K562 (cell line): ENCODE measurements around the gene ITGA1. TPM values are rescaled to one million over a fixed set of nuclear protein-coding genes. Genes with fewer than 3 reads are reported as not detected.

Experiments used
- ATAC-seq: fragments of 200-7000 bp; cut with Tn5 transposase; 3 replicates; pipeline ENCODE4 v1.9.1; 2020; ENCODE audit warnings: moderate library complexity
- BruUV-seq: library from RNA; stranded (reverse); fragments of 400-500 nt; replicated peaks from 2 replicates; lab custom pipeline; 2021; lab: Mats Ljungman, UMichigan
- CTCF ChIA-PET: fragments of 300-600 bp; formaldehyde crosslinking; extraction: SDS; loops from one replicate; lab custom pipeline; 2021; ENCODE audit warnings: low intra/inter-chr PET ratio; lab: Yijun Ruan, JAX
- POLR2A ChIA-PET: fragments of 300-600, 350-650 bp; sonication (Branson Sonifier 250); formaldehyde crosslinking; extraction: SDS; loops from one replicate; lab custom pipeline; 2021; ENCODE audit warnings: antibody characterized with exemption, inconsistent platforms; lab: Yijun Ruan, JAX
- DNase-seq, 4 experiments: peaks; one replicate each; pipeline versions ENCODE4 v3.0.0 to v3.0.0-alpha.2; 2011 to 2018; ENCODE audit warnings: low spot score in 3 of 4, mixed read lengths in 3 of 4; ENCODE audit errors: extremely low read depth in 1 of 4
- FAIRE-seq: peaks from 2 replicates; lab custom pipeline; 2011; peaks lifted over from hg19 to GRCh38; lab: Jason Lieb, UNC
- H2AFZ ChIP-seq: 2 replicates; pipeline ENCODE4 v1.6.0; 2011; ENCODE audit warnings: low read depth, low read length, control low read depth, inconsistent platforms
- H3K27ac ChIP-seq: fragments of 200-600 bp; 3 replicates; pipeline ENCODE4 v1.8.0; 2011; ENCODE audit warnings: low read depth, mild to moderate bottlenecking, control low read depth, inconsistent platforms, low read length, moderate library complexity, mixed read lengths; ENCODE audit errors: extremely low read depth
- H3K27me3 ChIP-seq, 2 experiments: fragments of 300-600 bp in 1 of 2; 2 replicates in 1 of 2; 3 replicates in 1 of 2; pipeline versions ENCODE4 v1.6.0 to v1.8.0; 2011; ENCODE audit warnings: inconsistent platforms in 2 of 2, low read length in 2 of 2, mild to moderate bottlenecking in 1 of 2, mixed read lengths in 1 of 2, moderate library complexity in 1 of 2; ENCODE audit not compliant: control insufficient read depth in 2 of 2, insufficient read depth in 2 of 2
- H3K36me3 ChIP-seq: fragments of 300-600 bp; 3 replicates; pipeline ENCODE4 v1.8.0; 2011; ENCODE audit warnings: mild to moderate bottlenecking, low read length, inconsistent platforms; ENCODE audit not compliant: control insufficient read depth, insufficient read depth
- H3K4me1 ChIP-seq, 2 experiments: fragments of 200-600 bp in 1 of 2; replicated peaks in 1 of 2; 2 replicates in 1 of 2; 3 replicates in 1 of 2; pipeline versions ENCODE4 v1.5.1 to v1.8.0; 2011; ENCODE audit warnings: inconsistent platforms in 2 of 2, low read length in 2 of 2, mild to moderate bottlenecking in 1 of 2, mixed read lengths in 1 of 2, moderate library complexity in 1 of 2; ENCODE audit not compliant: control insufficient read depth in 2 of 2, insufficient read depth in 2 of 2
- H3K4me2 ChIP-seq: 2 replicates; pipeline ENCODE4 v1.6.1; 2011; ENCODE audit warnings: low read length, control low read depth, inconsistent platforms, mixed read lengths; ENCODE audit not compliant: insufficient read depth
- H3K4me3 ChIP-seq: fragments of 200-600 bp; sonication (generic), shearing (Covaris generic); 2 replicates; pipeline ENCODE4 v1.5.1; 2016; ENCODE audit warnings: control low read depth, inconsistent platforms
- H3K79me2 ChIP-seq: fragments of 200-600 bp; 3 replicates; pipeline ENCODE4 v1.8.0; 2011; ENCODE audit warnings: low read length, inconsistent platforms; ENCODE audit not compliant: control insufficient read depth, insufficient read depth
- H3K9ac ChIP-seq, 2 experiments: 2 replicates each; pipeline versions ENCODE4 v1.6.0 to v1.6.1; 2011; ENCODE audit warnings: low read depth in 2 of 2, low read length in 2 of 2, control low read depth in 1 of 2, inconsistent platforms in 1 of 2, mild to moderate bottlenecking in 1 of 2, mixed read lengths in 1 of 2; ENCODE audit not compliant: insufficient read depth in 1 of 2
- H3K9me1 ChIP-seq: one replicate; pipeline ENCODE4 v1.6.0; 2011; ENCODE audit warnings: inconsistent platforms, mild to moderate bottlenecking, low read length, moderate library complexity; ENCODE audit not compliant: control insufficient read depth, insufficient read depth
- H3K9me3 ChIP-seq: replicated peaks from 2 replicates; pipeline ENCODE4 v1.5.1; 2011; ENCODE audit warnings: low read depth, low read length, inconsistent platforms; ENCODE audit not compliant: control insufficient read depth, insufficient read depth
- H4K20me1 ChIP-seq: replicated peaks from 2 replicates; pipeline ENCODE4 v1.6.1; 2011; ENCODE audit warnings: low read length, inconsistent platforms, mixed read lengths; ENCODE audit not compliant: control insufficient read depth, insufficient read depth
- ARID2 ChIP-seq: fragments of 450-650 bp; IDR thresholded peaks from 2 replicates; pipeline ENCODE4 v1.6.1; 2017; ENCODE audit warnings: antibody characterized with exemption, mild to moderate bottlenecking
- BDP1 ChIP-seq: IDR thresholded peaks from 3 replicates; pipeline ENCODE4 v1.6.1; 2011; ENCODE audit not compliant: insufficient read length, insufficient read depth
- CBFA2T3 ChIP-seq: fragments of 450-650 bp; IDR thresholded peaks from 2 replicates; pipeline ENCODE4 v1.6.1; 2017
- NRF1 ChIP-seq, 2 experiments: fragments of 450-650 bp; IDR thresholded peaks in 1 of 2; conservative IDR thresholded peaks in 1 of 2; 2 replicates each; pipeline ENCODE4 v1.6.1; 2014; ENCODE audit warnings: mild to moderate bottlenecking in 2 of 2
- TAF9B ChIP-seq: fragments of 450-650 bp; IDR thresholded peaks from 2 replicates; pipeline ENCODE4 v1.6.1; 2018; ENCODE audit warnings: mild to moderate bottlenecking; ENCODE audit not compliant: partially characterized antibody
- YBX1 ChIP-seq: fragments of 450-650 bp; IDR thresholded peaks from 2 replicates; pipeline ENCODE4 v1.7.1; 2016; ENCODE audit warnings: mild to moderate bottlenecking
- WGBS: fragments of 100-300 bp; shearing (Covaris generic); methylation state at CpG from one replicate; pipeline ENCODE4 v1.1.6; 2016; ENCODE audit warnings: low coverage, mixed read lengths; ENCODE audit not compliant: insufficient coverage; ENCODE audit errors: missing lambda C conversion rate; 5-methylcytosine and 5-hydroxymethylcytosine counted together
- in situ Hi-C: fragments of 300-500 bp; cut with MboI; formaldehyde crosslinking; loops from 4 replicates; pipeline ENCODE4 v1.15.0; 2018; ENCODE audit warnings: inconsistent platforms, mixed read lengths
- intact Hi-C: fragments of 100-400 bp; cut with micrococcal nuclease; formaldehyde crosslinking; loops from 2 replicates; pipeline ENCODE4 v1.14.2; 2022
- polyA plus RNA-seq, 8 experiments: library from polyadenylated mRNA; depleted of rRNA in 4 of 8; stranded (reverse) in 5 of 8; unstranded in 3 of 8; fragments of >200 nt; fragmentation: Nextera tagmentation in 2 of 8; fragmentation: Illumina TruSeq in 1 of 8; extraction: Ambion mirVana in 2 of 8; extraction: Trizol in 1 of 8; gene quantifications; 2 replicates each; pipeline versions ENCODE4 v1.2.1 to v1.2.3, GENCODE V29; 2011 to 2014; ENCODE audit warnings: inconsistent platforms in 1 of 8, missing spikeins in 1 of 8
- total RNA-seq, 7 experiments: library from RNA; depleted of rRNA in 6 of 7; stranded (reverse); fragments of >200 nt in 6 of 7; fragmentation: Illumina TruSeq in 2 of 7; extraction: Trizol in 2 of 7; gene quantifications; 2 replicates each; pipeline versions ENCODE4 v1.2.1 to v1.2.3, GENCODE V29; 2011 to 2021; ENCODE audit warnings: low replicate concordance in 1 of 7
- TF ChIP-seq, protein P1 (sequence below), 2 experiments: fragments of 450-650 bp; IDR thresholded peaks; 2 replicates each; pipeline ENCODE4 v1.6.1; 2016
- TF ChIP-seq, protein P2 (sequence below): conservative IDR thresholded peaks from 2 replicates; pipeline ENCODE4 v1.6.1; 2011; ENCODE audit warnings: low read depth, mild to moderate bottlenecking, low read length; ENCODE audit not compliant: control insufficient read depth
- TF ChIP-seq, protein P3 (sequence below): IDR thresholded peaks from 2 replicates; pipeline ENCODE4 v1.6.1; 2012; ENCODE audit warnings: low read depth, low read length, improper control_type of control experiment, borderline replicate concordance
- TF ChIP-seq, protein P4 (sequence below): sonication (generic); formaldehyde crosslinking; IDR thresholded peaks from 2 replicates; pipeline ENCODE4 v1.8.1; 2023; ENCODE audit warnings: mild to moderate bottlenecking, missing genetic modification reagents
- TF ChIP-seq, protein P5 (sequence below): fragments of 250-450 bp; sonication (Bioruptor Pico); IDR thresholded peaks from 2 replicates; pipeline ENCODE4 v1.5.0; 2021; ENCODE audit warnings: mild to moderate bottlenecking, borderline replicate concordance

ITGA1 gene
- total and polyA plus RNA-seq, 9 of the 15 experiments (the other 6 are each of a cell fraction or from before 2014, with no cell fraction given), result 0.04 to 0.22 TPM; not detected in 7

DNA sequence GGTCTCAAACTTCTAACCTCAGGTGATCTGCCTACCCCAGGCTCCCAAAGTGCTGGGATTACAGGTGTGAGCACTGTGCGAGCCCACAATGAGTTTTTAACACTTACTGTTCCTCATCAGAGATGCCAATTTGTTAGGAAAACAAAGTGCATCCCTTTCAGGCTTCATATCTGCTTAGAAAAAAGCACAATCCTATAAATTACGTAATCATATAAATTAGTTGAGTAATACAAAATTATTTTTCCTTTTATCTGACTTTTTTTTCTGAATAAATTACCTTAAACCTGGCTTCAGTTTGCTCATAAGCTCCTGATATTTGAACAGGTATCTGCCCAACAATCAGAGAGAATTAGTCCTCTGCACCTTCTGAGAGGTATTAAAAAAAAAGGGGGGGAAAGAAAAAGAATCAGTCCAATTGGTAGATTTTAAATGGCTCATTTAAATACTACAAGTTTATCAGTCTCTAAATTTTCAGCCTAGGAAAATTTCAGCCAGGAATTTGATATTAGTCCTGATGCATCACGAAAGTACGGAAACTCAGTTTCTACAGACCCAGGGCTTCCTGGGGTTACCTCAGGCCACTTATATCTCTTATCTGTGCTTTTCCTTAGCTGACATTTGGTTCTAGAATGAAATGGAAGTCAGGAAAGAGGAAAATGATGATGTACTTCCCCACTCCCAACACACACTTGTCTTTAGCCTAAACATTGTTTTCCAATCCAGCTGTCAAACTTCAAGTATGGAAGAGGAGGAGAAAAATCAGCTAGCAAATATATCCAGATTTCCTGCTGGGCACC, 26.8 kb downstream of the ITGA1 start:
- 3% methylated on average over 3 of the region's 4 CpGs for WGBS
- no peak overlapping the region for H3K4me2 ChIP-seq
- no peak overlapping the region for H3K27ac ChIP-seq
- no peaks in the 10 kb centered on the region for H3K4me1 ChIP-seq
- DNase-seq (no peak), ATAC-seq (no peak), FAIRE-seq (no peak)
- H3K9me3 ChIP-seq, result no peaks in the 10 kb centered on the region
- H3K79me2 ChIP-seq, result no peaks in the 10 kb centered on the region
- no peaks in the 10 kb centered on the region for H3K27me3 ChIP-seq
- no peak overlapping the region for H3K9ac ChIP-seq
- H2AFZ ChIP-seq, result no peak overlapping the region
- CTCF ChIA-PET, result no interaction called here
- in situ Hi-C loops, result no loop called here
- intact Hi-C loops, result no loop called here
- no peaks in the 10 kb centered on the region for H3K9me1 ChIP-seq
- no peaks in the 10 kb centered on the region for H4K20me1 ChIP-seq
- H3K4me3 ChIP-seq, result no peak overlapping the region
- no TSS peak for BruUV-seq
- POLR2A ChIA-PET, result interaction anchor here (1.0 to 1.1 kb wide), 2 partner anchors 10 kb away, joined by 3 read pairs; no protein-coding TSS in a partner anchor
- no peaks in the 10 kb centered on the region for H3K36me3 ChIP-seq
- TF ChIP-seq ARID2 (no peak), BDP1 (no peak), CBFA2T3 (no peak), NRF1 (conservative IDR thresholded peaks at IDR 0.05 in 1 of 2, IDR thresholded peaks at IDR 0.05 in 1 of 2) (no peak), YBX1 (no peak), TAF9B (no peak)
- TF ChIP-seq, protein P1, sequence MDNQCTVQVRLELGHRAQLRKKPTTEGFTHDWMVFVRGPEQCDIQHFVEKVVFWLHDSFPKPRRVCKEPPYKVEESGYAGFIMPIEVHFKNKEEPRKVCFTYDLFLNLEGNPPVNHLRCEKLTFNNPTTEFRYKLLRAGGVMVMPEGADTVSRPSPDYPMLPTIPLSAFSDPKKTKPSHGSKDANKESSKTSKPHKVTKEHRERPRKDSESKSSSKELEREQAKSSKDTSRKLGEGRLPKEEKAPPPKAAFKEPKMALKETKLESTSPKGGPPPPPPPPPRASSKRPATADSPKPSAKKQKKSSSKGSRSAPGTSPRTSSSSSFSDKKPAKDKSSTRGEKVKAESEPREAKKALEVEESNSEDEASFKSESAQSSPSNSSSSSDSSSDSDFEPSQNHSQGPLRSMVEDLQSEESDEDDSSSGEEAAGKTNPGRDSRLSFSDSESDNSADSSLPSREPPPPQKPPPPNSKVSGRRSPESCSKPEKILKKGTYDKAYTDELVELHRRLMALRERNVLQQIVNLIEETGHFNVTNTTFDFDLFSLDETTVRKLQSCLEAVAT (IDR thresholded peaks at IDR 0.05), result no peak
- TF ChIP-seq, protein P2, sequence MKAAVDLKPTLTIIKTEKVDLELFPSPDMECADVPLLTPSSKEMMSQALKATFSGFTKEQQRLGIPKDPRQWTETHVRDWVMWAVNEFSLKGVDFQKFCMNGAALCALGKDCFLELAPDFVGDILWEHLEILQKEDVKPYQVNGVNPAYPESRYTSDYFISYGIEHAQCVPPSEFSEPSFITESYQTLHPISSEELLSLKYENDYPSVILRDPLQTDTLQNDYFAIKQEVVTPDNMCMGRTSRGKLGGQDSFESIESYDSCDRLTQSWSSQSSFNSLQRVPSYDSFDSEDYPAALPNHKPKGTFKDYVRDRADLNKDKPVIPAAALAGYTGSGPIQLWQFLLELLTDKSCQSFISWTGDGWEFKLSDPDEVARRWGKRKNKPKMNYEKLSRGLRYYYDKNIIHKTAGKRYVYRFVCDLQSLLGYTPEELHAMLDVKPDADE, result no peak
- TF ChIP-seq, protein P3, sequence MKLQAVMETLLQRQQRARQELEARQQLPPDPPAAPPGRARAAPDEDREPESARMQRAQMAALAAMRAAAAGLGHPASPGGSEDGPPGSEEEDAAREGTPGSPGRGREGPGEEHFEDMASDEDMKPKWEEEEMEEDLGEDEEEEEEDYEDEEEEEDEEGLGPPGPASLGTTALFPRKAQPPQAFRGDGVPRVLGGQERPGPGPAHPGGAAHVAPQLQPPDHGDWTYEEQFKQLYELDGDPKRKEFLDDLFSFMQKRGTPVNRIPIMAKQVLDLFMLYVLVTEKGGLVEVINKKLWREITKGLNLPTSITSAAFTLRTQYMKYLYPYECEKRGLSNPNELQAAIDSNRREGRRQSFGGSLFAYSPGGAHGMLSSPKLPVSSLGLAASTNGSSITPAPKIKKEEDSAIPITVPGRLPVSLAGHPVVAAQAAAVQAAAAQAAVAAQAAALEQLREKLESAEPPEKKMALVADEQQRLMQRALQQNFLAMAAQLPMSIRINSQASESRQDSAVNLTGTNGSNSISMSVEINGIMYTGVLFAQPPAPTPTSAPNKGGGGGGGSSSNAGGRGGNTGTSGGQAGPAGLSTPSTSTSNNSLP, result no peak
- TF ChIP-seq, protein P4, sequence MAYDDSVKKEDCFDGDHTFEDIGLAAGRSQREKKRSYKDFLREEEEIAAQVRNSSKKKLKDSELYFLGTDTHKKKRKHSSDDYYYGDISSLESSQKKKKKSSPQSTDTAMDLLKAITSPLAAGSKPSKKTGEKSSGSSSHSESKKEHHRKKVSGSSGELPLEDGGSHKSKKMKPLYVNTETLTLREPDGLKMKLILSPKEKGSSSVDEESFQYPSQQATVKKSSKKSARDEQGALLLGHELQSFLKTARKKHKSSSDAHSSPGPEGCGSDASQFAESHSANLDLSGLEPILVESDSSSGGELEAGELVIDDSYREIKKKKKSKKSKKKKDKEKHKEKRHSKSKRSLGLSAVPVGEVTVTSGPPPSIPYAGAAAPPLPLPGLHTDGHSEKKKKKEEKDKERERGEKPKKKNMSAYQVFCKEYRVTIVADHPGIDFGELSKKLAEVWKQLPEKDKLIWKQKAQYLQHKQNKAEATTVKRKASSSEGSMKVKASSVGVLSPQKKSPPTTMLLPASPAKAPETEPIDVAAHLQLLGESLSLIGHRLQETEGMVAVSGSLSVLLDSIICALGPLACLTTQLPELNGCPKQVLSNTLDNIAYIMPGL, result no peak
- TF ChIP-seq, protein P5, sequence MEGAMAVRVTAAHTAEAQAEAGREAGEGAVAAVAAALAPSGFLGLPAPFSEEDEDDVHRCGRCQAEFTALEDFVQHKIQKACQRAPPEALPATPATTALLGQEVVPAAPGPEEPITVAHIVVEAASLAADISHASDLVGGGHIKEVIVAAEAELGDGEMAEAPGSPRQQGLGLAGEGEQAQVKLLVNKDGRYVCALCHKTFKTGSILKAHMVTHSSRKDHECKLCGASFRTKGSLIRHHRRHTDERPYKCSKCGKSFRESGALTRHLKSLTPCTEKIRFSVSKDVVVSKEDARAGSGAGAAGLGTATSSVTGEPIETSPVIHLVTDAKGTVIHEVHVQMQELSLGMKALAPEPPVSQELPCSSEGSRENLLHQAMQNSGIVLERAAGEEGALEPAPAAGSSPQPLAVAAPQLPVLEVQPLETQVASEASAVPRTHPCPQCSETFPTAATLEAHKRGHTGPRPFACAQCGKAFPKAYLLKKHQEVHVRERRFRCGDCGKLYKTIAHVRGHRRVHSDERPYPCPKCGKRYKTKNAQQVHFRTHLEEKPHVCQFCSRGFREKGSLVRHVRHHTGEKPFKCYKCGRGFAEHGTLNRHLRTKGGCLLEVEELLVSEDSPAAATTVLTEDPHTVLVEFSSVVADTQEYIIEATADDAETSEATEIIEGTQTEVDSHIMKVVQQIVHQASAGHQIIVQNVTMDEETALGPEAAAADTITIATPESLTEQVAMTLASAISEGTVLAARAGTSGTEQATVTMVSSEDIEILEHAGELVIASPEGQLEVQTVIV (CRISPR knock-in tag), result no peak
